ENCODE data around the gene CTNNA2.

CTNNA2 gene

DNA sequence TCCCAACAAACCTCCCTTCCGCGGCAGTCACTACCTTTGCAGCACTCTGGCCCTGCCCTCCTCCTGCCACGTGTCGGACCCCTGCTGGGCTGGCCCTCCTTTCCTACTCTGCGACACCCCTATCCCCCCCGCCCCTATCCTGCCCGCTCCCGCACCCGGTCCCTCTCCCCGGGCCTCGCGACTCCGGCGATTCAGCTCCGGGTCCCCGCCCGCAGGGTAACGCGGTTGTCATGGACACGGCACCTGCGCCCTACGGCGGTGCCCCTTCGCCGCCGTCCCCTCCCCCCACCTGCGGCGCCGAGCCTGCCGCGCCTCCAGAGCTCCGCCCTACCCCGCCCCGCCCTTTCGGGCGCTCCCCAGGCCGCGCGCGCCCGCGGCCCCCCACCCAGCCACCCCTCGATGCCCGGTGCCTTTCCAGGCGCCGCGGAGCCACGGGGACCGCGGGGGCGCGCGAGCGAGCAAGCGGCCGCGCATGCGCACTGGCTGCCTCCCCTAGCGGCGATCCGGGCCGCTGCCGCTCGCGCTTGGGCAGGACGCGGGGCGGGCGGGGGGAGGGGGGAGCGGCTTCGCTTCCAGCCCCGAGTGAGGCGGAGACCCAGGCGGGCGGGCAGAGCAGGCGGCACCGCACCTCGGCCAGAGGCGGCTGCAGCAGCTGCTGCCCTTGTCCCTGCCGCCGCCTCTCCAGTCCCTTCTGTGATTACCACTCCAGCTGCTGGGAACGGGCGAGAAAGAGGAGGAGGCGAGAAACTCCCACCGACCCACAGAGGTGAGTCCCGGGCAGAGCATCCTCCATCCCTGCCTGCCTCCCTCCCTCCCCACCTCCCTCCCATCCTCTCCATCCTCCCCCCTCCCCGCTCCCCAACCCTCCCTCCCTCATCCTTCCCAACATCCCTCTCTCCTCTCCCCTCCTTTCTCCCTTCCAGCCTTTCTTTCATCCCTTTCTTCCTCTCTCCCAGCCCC lies at the start of gene CTNNA2:
Gene CTNNA2 (plus strand): TSS at position 610 of the 960 bp plus-strand sequence.
- peaks cover 2% of the 10 kb centered on the region for H3K4me1 ChIP-seq (ENCODE audit: control insufficient read depth, insufficient read depth, low read length)
- H3K27me3 ChIP-seq (replicated peaks; ENCODE audit: control insufficient read depth, insufficient read depth, low read length), result peaks cover 13% of the 10 kb centered on the region
- no peaks in the 10 kb centered on the region for H3K9me3 ChIP-seq (ENCODE audit: control insufficient read depth, low read length)
- H3K36me3 ChIP-seq (ENCODE audit: control insufficient read depth, insufficient read depth, low read length, severe bottlenecking), result no peaks in the 10 kb centered on the region
- no peak within 1 kb of the TSS for H3K9ac ChIP-seq (ENCODE audit: low read length)
- H3K4me3 ChIP-seq (ENCODE audit: low read length), result no peak within 1 kb of the TSS
- no peak for DNase-seq (ENCODE audit: low read depth)

DNA sequence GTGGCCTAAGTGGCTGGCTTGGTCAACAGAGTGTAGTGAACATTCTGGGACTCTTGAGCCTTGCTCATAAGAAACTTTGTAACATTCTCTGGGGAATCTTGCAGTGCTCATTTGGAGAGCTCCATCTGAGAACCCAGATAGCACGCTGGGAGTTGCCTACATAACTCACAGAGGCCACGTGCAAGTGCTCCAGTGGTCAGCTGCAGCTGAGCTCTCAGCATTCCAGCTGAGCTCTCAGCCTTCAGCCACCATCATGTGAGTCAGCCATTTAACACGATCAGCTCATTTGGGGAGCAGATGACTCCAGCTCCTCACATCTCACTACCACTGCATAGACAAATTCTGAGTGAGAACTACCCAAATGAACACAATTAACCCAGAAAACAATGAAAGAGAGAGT lies 25.5 kb upstream of the CTNNA2 start:
- Histone ChIP-seq H3K9me3 (ENCODE audit: control insufficient read depth, low read length) (peaks cover 2% of the 10 kb centered on the region), H3K36me3 (ENCODE audit: control insufficient read depth, insufficient read depth, low read length, severe bottlenecking) (no peaks in the 10 kb centered on the region), H3K4me1 (ENCODE audit: control insufficient read depth, insufficient read depth, low read length) (no peaks in the 10 kb centered on the region), H3K9ac (ENCODE audit: low read length) (no peak overlapping the region), H3K4me3 (ENCODE audit: low read length) (no peak overlapping the region), H3K27me3 (replicated peaks; ENCODE audit: control insufficient read depth, insufficient read depth, low read length) (no peaks in the 10 kb centered on the region)
- no peak for DNase-seq (ENCODE audit: low read depth)

DNA sequence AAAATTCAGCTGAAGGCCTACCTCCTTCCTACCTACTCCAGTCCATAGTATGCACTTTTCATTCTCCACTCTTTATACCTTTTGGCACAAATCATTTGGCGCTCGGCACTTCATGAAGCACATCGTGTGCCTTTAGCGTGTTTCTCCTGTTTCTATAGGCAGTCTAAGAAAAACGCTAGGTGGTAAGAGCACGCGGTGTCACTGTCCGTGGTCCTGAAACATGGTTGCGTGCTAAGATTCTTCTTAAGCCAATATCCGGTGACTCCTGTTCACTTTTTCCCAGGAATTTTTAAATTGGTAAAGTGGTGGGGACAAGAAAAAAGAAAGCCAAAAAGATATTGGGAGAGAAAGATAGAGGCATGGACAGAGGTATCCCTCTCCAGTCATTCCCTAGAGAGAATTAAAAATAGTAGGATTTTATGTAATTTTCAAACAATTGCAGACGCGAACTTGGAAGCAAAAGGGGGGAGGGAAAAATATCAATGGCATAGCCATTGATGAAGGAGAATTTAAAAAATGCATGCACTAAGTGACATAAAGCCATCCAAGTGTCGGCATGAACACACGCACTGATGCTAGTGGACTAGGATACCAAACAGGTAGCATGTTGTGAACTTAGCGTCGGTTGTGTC lies 1.4 kb upstream of the CTNNA2 start:
- Histone ChIP-seq H3K27me3 (replicated peaks; ENCODE audit: control insufficient read depth, insufficient read depth, low read length) (peaks cover 13% of the 10 kb centered on the region), H3K4me3 (ENCODE audit: low read length) (no peak overlapping the region), H3K9me3 (ENCODE audit: control insufficient read depth, low read length) (no peaks in the 10 kb centered on the region), H3K36me3 (ENCODE audit: control insufficient read depth, insufficient read depth, low read length, severe bottlenecking) (no peaks in the 10 kb centered on the region), H3K4me1 (ENCODE audit: control insufficient read depth, insufficient read depth, low read length) (peaks cover 2% of the 10 kb centered on the region), H3K9ac (ENCODE audit: low read length) (no peak overlapping the region)
- DNase-seq (ENCODE audit: low read depth), result peak; percentile 15

DNA sequence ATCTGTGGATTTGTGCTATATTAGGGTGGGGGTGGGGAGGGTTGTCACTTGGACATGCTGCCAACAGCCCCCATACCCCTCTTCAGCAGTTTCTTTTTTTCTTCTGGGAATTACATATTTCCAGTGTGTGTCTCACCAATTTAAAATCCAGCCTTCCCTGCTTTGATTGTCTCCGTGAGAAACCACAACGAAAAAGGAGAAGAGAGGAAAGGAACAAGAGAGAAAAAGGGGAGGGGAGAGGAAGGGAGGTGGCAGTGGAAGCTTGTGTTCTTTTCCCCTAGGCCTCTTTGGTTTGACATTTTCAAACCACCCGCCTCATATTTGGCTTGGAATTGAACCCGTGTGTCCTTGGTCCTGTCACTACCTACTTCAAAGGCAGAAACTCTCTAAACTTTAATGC lies 860 bp downstream of the CTNNA2 start:
- no peaks in the 10 kb centered on the region for H3K36me3 ChIP-seq (ENCODE audit: control insufficient read depth, insufficient read depth, low read length, severe bottlenecking)
- no peak overlapping the region for H3K9ac ChIP-seq (ENCODE audit: low read length)
- H3K4me3 ChIP-seq (ENCODE audit: low read length), result no peak overlapping the region
- H3K9me3 ChIP-seq (ENCODE audit: control insufficient read depth, low read length), result no peaks in the 10 kb centered on the region
- peaks cover 13% of the 10 kb centered on the region for H3K27me3 ChIP-seq (replicated peaks; ENCODE audit: control insufficient read depth, insufficient read depth, low read length)
- H3K4me1 ChIP-seq (ENCODE audit: control insufficient read depth, insufficient read depth, low read length), result peaks cover 2% of the 10 kb centered on the region
- DNase-seq (ENCODE audit: low read depth), result no peak

DNA sequence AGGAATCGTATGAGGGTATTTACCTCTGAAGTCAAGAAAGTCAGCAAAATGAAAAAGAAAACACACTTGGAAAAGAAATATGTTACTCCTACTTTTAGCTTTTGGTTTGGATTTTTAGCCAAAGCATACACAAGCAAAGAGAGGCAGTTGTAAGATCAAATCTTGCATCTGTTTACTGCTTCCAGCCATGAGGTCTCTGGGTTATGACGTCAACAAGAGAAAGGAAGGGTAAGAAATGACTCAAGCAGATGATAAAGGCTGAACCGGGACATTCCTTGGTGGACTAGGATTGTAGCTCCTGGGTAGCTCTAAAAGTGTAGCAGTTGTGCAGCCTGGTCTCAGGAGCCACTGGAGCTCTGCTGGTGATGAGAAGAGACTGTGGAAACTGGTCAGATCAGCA lies 16.8 kb downstream of the CTNNA2 start:
- no peak overlapping the region for H3K9ac ChIP-seq (ENCODE audit: low read length)
- no peak for DNase-seq (ENCODE audit: low read depth)
- H3K4me3 ChIP-seq (ENCODE audit: low read length), result no peak overlapping the region
- H3K27me3 ChIP-seq (replicated peaks; ENCODE audit: control insufficient read depth, insufficient read depth, low read length), result no peaks in the 10 kb centered on the region
- H3K36me3 ChIP-seq (ENCODE audit: control insufficient read depth, insufficient read depth, low read length, severe bottlenecking), result no peaks in the 10 kb centered on the region
- no peaks in the 10 kb centered on the region for H3K4me1 ChIP-seq (ENCODE audit: control insufficient read depth, insufficient read depth, low read length)
- no peaks in the 10 kb centered on the region for H3K9me3 ChIP-seq (ENCODE audit: control insufficient read depth, low read length)

DNA sequence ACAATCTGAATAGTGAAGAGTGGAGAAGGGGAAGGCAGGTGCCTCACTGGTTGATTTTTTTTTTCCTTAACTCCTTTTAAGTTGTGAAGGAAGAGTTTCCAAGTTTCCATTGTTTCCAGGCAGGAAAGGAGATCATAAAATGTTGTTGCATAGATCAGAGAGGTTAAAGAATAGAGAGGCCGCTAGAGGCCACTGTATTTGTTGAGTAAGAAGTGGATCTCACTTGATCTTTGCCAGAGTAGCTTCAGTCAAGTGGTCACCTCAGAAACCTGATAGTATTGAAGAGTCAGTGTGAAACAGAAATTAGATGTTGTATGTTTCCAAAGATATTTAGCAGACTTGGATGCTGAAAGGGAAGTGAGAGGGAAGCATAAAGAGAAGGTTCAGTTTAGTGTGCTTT lies 17.6 kb downstream of the CTNNA2 start:
- no peak for DNase-seq (ENCODE audit: low read depth)
- Histone ChIP-seq H3K4me3 (ENCODE audit: low read length) (no peak overlapping the region), H3K36me3 (ENCODE audit: control insufficient read depth, insufficient read depth, low read length, severe bottlenecking) (no peaks in the 10 kb centered on the region), H3K27me3 (replicated peaks; ENCODE audit: control insufficient read depth, insufficient read depth, low read length) (no peaks in the 10 kb centered on the region), H3K4me1 (ENCODE audit: control insufficient read depth, insufficient read depth, low read length) (no peaks in the 10 kb centered on the region), H3K9ac (ENCODE audit: low read length) (no peak overlapping the region), H3K9me3 (ENCODE audit: control insufficient read depth, low read length) (no peaks in the 10 kb centered on the region)

DNA sequence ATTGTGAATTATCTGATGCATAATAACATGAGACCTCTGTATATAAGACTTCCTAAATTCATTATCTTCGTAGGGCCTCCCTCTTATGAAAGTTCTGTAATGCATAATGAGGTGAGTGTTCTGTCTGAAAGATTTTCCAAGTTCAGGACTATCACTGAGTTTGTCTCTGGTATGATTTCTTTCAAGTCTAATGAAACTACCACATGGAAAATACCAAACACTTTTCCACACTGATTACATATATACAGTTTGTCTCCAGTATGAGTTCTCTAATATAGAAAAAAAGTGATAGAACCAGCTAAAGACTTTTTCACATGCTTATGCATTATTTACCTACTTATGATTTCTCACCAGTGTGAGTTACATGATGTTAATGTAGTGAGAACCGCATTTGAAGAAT lies 34.7 kb downstream of the CTNNA2 start:
- Histone ChIP-seq H3K4me3 (ENCODE audit: low read length) (no peak overlapping the region), H3K9me3 (ENCODE audit: control insufficient read depth, low read length) (peaks cover 83% of the 10 kb centered on the region), H3K4me1 (ENCODE audit: control insufficient read depth, insufficient read depth, low read length) (no peaks in the 10 kb centered on the region), H3K9ac (ENCODE audit: low read length) (no peak overlapping the region), H3K36me3 (ENCODE audit: control insufficient read depth, insufficient read depth, low read length, severe bottlenecking) (no peaks in the 10 kb centered on the region), H3K27me3 (replicated peaks; ENCODE audit: control insufficient read depth, insufficient read depth, low read length) (no peaks in the 10 kb centered on the region)
- DNase-seq (ENCODE audit: low read depth), result no peak

DNA sequence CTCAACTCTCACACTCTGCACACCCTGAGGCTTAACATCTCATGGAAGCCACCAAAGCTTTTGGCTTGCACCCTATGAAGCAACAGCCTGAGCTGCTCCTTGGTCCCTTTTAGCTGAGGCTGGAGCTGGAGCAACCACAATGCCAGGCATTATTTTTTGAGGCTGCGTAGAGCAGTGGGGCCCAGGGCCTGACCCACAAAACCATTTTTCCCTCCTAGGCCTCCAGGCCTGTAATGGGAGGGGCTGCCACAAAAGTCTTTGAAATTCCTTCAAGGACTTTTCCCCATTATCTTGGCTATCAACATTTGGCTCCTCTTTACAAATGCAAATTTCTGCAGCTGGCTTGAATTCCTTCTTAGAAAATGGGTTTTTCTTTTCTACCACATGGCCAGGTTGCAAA lies 39.8 kb downstream of the CTNNA2 start:
- DNase-seq (ENCODE audit: low read depth), result no peak
- Histone ChIP-seq H3K4me3 (ENCODE audit: low read length) (no peak overlapping the region), H3K27me3 (replicated peaks; ENCODE audit: control insufficient read depth, insufficient read depth, low read length) (no peaks in the 10 kb centered on the region), H3K9ac (ENCODE audit: low read length) (no peak overlapping the region), H3K9me3 (ENCODE audit: control insufficient read depth, low read length) (peaks cover 61% of the 10 kb centered on the region), H3K36me3 (ENCODE audit: control insufficient read depth, insufficient read depth, low read length, severe bottlenecking) (no peaks in the 10 kb centered on the region), H3K4me1 (ENCODE audit: control insufficient read depth, insufficient read depth, low read length) (no peaks in the 10 kb centered on the region)

DNA sequence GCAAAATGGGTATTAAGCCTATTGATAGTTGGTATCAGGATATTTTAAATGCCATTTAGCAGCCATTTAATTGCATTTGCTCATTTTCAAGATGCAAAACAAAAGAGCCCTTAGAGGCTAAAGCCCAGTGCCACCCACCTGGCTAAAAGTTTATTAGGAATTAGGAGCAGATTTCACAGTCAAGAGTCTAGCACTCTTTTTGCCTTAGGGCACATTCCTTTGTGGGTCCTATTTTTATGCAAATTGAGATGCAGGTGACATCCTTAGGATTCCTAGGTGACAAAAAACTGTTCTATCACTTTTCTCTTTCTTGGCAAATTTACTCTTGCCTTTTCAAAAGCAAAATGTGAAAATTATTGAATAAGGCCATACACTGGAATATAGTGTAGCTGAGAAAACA lies 42.0 kb downstream of the CTNNA2 start:
- DNase-seq (ENCODE audit: low read depth), result no peak
- H3K4me1 ChIP-seq (ENCODE audit: control insufficient read depth, insufficient read depth, low read length), result no peaks in the 10 kb centered on the region
- H3K4me3 ChIP-seq (ENCODE audit: low read length), result no peak overlapping the region
- H3K27me3 ChIP-seq (replicated peaks; ENCODE audit: control insufficient read depth, insufficient read depth, low read length), result no peaks in the 10 kb centered on the region
- no peaks in the 10 kb centered on the region for H3K36me3 ChIP-seq (ENCODE audit: control insufficient read depth, insufficient read depth, low read length, severe bottlenecking)
- peaks cover 47% of the 10 kb centered on the region for H3K9me3 ChIP-seq (ENCODE audit: control insufficient read depth, low read length)
- no peak overlapping the region for H3K9ac ChIP-seq (ENCODE audit: low read length)

DNA sequence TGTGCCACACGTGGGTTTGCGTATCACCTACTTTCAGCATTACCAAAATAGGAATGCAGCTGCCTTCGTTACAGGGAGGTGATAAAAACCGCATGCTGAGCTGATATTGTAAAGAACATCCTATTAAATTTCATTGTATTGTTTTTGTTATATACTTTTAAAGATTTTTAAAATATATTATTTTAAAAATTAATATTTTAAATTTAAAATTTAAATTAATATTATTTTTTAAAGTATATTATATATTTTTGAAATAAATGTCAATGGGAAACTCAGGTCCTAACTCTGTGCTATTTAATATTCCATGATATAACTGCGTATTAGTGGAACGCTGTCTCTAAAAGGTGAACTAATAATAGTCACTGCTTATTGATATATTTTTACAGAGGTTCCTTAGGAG lies 51.2 kb downstream of the CTNNA2 start:
- Histone ChIP-seq H3K36me3 (ENCODE audit: control insufficient read depth, insufficient read depth, low read length, severe bottlenecking) (no peaks in the 10 kb centered on the region), H3K9me3 (ENCODE audit: control insufficient read depth, low read length) (peaks cover 17% of the 10 kb centered on the region), H3K4me1 (ENCODE audit: control insufficient read depth, insufficient read depth, low read length) (no peaks in the 10 kb centered on the region), H3K4me3 (ENCODE audit: low read length) (no peak overlapping the region), H3K27me3 (replicated peaks; ENCODE audit: control insufficient read depth, insufficient read depth, low read length) (no peaks in the 10 kb centered on the region), H3K9ac (ENCODE audit: low read length) (no peak overlapping the region)
- DNase-seq (ENCODE audit: low read depth), result no peak

DNA sequence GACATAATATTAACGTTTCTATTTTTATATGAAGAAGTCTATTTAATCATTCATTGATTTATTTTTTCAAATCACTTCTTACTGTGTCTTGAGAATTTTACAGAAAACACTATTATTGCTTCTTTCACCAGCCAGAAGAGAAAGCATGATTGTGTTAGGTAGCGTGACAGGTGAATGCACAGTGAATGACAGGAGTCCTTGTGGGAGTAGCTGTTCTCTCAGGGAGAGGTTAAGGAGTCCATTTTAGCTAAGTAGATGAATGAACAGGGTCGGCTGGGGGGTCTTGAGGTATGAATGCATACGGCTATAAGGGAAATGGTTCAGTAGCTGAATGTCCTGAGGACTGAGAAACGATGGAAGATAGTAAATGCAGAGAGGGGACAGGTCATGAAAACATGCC lies 56.2 kb downstream of the CTNNA2 start:
- DNase-seq (ENCODE audit: low read depth), result no peak

More for the DNA sequence above, 56.2 kb downstream of the CTNNA2 start:
- Histone ChIP-seq H3K4me3 (ENCODE audit: low read length) (no peak overlapping the region), H3K27me3 (replicated peaks; ENCODE audit: control insufficient read depth, insufficient read depth, low read length) (no peaks in the 10 kb centered on the region), H3K36me3 (ENCODE audit: control insufficient read depth, insufficient read depth, low read length, severe bottlenecking) (no peaks in the 10 kb centered on the region), H3K9ac (ENCODE audit: low read length) (no peak overlapping the region), H3K4me1 (ENCODE audit: control insufficient read depth, insufficient read depth, low read length) (no peaks in the 10 kb centered on the region), H3K9me3 (ENCODE audit: control insufficient read depth, low read length) (peaks cover 3% of the 10 kb centered on the region)

Measured in adipocyte (in vitro differentiated cells).